Ovary (tissue), 3 donors: ENCODE measurements around the gene MRPL21.

ENCODE experiments used
- CTCF ChIP-seq, 3 donors: fragments of 450-650 bp in 2 of 3; fragments of 200-600 bp in 1 of 3; IDR thresholded peaks; one replicate each; pipeline versions ENCODE4 v1.5.1 to v1.8.0; 2016 to 2022; ENCODE audit warnings: antibody characterized with exemption in 3 of 3, mild to moderate bottlenecking in 1 of 3
- EP300 ChIP-seq: sonication (generic); formaldehyde crosslinking; IDR thresholded peaks from one replicate; pipeline ENCODE4 v1.6.1; 2017; ENCODE audit warnings: antibody characterized with exemption
- POLR2A ChIP-seq: fragments of 450-650 bp; IDR thresholded peaks from one replicate; pipeline ENCODE4 v1.6.1; 2017; ENCODE audit warnings: antibody characterized with exemption, mild to moderate bottlenecking, moderate library complexity
- donor health status: DM: no; HTN: no; CAD: no.

DNA sequence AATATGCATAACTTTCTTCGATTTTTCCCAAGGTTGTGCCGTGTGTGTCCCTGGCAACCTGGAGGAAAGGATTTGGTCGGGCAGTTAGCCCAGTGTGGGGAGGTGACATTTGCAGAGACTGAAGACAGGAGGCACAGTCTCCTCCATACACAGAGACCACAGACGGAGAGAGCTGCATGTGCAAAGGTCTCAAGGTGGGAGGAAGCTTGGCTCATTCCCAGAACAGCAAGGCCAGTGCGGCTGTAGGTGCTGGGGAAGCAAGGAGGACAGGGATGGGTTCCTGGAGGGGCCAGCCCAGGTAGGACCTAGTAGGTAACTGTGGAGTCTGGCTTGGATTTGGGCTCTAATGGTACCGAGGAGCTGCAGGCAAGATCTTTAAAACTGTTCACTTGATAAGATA lies 41.2 kb downstream of the MRPL21 start:
- no peak for TF ChIP-seq CTCF (IDR thresholded peaks at IDR 0.05)
- no peak for TF ChIP-seq POLR2A
- TF ChIP-seq EP300 = no peak
